Cerebellar cortex (tissue), 1 donor: Measurements from ENCODE around the gene ACSS3.
"Not testable (repeated sequence)": the region's sequence is repeated elsewhere in the genome, so short reads cannot be mapped to it uniquely, and the experiment has no call there.

Experiments
- DNase-seq: peaks from one replicate; pipeline ENCODE4 v3.0.0-alpha.2; 2015; ENCODE audit warnings: low spot score

The ACSS3 gene, protein sequence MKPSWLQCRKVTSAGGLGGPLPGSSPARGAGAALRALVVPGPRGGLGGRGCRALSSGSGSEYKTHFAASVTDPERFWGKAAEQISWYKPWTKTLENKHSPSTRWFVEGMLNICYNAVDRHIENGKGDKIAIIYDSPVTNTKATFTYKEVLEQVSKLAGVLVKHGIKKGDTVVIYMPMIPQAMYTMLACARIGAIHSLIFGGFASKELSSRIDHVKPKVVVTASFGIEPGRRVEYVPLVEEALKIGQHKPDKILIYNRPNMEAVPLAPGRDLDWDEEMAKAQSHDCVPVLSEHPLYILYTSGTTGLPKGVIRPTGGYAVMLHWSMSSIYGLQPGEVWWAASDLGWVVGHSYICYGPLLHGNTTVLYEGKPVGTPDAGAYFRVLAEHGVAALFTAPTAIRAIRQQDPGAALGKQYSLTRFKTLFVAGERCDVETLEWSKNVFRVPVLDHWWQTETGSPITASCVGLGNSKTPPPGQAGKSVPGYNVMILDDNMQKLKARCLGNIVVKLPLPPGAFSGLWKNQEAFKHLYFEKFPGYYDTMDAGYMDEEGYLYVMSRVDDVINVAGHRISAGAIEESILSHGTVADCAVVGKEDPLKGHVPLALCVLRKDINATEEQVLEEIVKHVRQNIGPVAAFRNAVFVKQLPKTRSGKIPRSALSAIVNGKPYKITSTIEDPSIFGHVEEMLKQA

DNA sequence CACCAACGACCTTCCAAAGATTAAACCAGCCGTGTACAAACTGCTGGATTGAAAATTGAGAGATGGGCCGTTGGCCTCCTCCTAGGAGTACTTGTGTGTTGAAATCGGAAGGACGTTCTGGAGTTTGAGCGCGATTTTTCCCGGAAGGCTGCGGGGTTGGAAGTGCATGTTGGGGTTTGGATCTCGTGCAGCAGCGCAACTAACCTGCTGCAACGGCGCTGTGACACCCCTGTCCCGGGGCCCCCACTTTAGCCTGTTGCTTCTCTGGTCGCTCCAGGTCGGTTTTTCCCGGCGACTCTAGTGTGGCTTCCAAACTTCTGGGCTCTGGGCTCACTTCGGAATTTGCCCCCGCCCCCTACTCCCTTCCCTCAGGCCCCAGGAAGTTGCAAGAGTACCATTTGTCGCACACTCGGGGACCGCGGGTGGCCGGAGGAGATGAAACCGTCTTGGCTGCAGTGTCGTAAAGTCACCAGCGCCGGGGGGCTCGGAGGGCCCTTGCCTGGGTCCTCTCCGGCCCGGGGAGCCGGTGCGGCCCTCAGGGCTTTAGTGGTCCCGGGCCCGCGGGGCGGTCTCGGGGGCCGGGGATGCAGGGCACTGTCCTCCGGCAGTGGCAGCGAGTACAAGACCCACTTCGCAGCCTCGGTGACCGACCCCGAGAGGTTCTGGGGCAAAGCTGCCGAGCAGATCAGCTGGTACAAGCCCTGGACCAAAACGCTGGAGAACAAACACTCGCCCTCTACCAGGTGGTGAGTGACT lies at the start of gene ACSS3:
ACSS3 (plus strand) TSS at position 394 of the 756 bp plus-strand sequence; CDS start at position 436, 42 bp downstream.
- no peak for DNase-seq

DNA sequence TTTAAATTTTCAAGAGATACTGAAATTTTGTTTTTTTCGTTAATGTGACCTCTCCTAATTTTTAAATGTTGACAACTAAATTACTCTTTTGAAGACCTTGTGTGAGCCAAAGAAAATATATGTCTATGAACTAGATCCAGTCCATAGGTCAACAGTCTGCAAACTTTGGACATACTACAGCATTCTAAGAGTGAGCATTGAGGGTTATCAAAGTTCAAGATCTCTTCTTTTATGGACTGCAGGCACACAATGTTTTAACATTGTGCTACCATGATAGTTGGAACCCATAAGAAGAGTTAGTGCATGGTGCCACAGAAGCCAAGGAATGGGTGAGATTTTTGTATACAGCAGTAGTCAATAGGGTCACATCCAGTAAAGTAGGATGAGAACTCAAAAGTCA lies 43.0 kb upstream of the ACSS3 start:
- no peak for DNase-seq

DNA sequence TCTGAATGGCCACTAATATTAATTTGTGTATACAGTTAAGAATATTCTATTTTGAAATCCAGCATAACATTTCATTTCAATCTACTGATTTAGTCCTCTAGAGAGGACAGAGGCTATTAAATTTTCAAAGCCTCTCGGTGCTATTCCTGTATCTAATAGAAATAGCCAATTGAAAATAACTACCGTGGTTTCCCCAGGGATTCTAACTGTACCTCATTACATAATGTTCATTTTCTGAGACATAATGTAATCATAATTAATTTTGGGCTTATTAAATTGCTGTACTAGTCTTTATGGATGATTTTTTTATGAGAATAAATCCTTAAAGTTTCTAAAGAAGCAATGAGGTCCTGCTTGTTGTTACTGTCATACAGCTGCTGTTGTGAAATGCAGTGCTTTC lies 38.6 kb upstream of the ACSS3 start:
- no peak for DNase-seq

DNA sequence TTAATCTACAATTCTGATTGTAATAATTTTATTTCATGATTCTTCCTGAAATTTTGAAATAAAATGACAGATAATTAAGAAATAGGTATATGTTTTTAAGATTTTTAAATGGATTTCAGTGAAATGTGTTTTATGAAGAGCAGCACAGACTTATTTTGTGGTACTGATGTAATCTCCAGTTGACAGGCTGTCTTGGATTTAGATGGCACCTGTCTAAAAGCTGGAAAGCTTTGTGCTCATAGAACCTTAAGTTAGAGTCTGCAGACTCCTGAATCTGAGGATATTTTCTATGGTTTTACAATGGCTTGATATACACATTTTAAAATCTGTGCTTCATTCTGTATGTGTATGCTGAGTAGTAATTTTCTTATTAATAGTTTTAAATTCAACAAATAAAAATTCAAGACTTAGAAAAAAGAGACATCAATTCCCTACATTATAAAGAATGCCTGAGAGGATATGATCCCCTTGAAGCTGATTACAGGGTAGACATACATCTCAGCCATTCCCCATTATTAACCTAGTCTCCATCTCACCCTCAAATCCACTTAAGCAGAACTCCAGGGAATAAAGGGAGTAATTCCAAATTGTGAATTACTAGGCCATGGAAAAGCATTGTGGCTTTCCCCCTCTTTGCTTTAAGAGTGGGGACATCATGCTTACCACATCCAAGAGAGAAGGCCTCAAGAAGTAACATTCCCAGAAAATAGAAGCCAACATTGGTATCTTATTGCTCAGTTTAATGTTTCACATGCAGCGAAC lies 33.7 kb upstream of the ACSS3 start:
- DNase-seq, result no peak

DNA sequence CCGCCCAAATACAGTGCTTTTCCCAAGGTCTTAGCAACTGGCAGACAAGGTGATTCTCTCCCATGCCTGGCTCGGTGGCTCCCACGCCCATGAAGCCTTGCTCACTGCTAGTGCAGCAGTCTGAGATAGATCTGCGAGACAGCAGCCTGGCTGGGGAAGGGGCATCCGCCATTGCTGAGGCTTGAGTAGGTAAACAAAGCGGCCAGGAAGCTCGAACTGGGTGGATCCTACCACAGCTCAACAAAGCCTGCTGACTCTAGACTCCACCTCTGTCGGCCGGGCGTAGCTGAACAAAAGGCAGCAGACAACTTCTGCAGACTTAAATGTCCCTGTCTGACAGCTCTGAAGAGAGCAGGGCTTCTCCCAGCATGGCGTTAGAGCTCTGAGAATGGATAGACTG lies 12.9 kb upstream of the ACSS3 start:
- DNase-seq, result not testable (repeated sequence)

DNA sequence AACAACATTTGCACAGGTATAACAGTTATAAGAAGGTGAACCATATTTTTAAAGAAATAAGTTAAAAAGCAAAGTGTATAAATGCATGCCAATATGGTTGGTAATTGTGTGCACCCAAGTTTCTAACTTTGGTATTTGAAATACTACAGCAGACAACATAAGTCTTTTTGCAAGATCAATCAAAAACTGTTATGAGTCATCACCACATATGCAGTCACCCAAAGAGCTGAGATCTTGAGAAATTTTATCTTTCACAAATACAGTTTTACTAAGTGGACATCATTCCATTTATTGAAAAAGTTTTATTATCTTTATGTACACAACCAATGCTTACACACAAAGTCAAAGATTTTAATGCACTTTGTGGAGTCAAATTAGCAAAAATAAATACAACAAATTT lies 7.0 kb upstream of the ACSS3 start:
- no peak for DNase-seq

DNA sequence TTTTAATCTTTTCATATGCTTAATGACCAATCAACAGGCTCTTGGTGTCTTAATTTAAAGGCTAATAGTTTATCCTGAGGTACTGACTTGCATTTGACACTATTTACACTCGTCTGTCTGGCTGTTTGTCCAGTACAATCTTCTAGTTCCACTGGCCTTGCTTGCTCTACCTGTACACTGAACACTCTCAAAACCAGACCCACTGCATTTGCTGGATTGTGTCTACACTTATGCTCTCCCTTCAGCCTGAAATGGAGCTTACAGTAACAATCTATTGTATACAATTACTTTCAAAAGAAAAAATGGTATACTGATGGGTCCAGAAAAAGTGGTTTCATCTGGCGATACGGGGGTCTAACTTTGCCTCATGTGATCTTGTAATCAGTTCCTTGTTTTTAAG lies 2.3 kb upstream of the ACSS3 start:
- no peak for DNase-seq

DNA sequence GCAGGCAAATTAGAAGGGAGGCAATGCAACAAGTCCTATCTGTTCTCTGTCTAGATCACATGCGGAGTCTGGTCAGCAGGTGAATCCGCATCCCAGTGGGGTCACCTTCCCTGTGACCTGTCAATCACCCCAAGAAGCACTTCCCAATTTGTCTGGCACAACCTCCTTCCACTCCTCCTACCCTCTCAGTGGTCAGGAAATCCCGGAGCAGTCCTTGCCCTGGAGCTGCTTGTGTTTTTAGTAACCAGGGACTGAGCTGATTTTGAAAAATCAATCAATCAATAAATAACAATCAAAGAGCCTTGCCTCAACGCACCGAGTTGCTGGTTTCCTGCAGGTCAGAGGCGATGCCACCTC lies 572 bp upstream of the ACSS3 start:
- no peak for DNase-seq

DNA sequence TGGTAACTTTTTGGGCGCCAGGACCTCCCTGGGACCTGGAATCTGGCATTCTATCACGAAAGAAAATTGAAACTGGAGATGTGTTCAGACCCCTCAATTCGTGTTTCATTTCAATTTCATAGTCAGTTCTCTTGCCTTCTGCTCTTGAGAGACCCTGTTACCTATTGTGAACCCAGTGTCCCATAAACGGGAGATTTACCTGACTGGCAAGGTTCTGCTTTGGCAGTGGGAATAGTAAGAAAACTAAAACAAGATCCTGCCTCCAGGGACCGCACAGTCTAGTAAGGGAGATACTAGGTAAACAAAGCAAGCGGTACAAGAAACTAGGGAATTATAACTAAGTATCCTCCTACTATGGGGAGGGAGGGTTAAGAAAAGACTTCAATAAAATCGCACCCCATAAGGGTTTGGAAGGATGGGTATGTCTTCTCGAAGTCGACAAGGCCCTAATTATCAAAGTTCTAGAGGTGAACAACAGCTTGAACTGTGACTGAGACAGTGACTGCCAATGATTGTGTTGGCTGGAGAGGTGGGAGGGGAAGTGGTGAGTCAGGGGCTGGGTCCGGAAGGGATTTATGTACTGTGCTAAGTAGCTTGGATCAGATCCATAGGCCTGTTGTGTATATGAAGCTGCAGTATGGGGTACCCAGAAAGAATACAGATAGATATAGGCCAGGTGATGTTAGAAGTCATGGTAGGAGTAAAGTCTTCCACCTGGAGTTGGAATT lies 754 bp downstream of the ACSS3 start:
- DNase-seq, result no peak

DNA sequence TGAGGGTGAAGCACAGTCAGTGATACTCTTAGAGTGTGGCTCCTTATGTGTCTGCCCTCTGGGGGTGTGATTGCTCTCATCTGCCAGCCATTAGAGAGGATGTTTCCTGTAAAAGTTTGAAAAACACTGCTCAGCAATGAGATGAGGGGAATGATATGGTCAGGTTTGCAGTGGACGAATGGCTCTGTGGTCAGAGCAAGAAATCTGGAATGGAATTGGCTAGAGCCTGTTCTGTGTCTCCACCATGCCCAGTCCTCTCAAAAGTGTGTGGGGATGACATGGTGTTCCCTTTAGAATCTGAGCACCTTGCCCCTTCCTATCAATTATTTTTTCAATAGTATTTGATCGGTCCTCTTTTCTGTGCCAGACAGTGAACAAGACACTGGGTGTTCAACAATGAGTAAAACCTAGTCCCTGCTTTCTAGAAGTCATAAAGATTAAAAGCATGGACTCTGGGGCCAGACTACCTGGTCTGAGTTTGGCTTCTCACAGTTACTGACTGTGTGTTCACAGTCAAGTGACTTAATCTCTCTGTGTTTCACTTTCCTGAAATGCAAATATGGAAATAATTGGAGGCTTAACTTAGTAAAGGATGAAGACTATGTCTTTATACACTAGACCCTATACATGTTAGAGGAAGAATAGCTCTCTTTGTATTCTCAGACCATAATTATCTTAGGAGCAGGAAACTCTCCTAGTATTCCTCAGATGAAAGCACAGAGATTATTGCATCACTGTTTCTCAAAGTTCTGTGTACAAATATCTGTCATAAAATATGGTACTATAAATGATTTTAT lies 1.6 kb downstream of the ACSS3 start:
- no peak for DNase-seq

DNA sequence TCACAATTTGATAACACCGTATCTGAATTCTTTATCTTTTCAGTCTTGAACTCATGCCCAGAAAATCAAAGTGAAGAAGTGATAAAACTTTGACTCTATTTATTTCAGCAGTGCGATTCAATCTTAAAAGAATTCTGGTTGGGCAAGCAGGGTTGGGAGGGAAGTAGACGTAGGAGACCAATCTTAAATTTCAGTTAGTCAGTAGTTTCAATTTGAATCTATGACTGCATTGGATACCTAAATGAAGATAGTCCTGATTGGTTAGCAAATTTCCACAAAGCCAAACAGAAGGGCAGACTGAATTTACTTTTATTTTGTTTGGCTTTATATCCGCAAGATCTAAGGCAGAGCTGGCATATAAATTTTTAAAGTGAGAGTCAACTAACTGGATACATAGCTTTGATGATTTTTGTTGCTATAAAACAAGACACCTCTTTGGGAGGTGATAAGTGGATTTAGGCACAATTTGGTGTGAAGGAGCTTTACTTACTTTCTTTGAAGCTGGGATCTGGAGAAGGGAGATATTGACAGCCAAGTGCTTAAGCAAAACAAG lies 2.6 kb downstream of the ACSS3 start:
- no peak for DNase-seq

DNA sequence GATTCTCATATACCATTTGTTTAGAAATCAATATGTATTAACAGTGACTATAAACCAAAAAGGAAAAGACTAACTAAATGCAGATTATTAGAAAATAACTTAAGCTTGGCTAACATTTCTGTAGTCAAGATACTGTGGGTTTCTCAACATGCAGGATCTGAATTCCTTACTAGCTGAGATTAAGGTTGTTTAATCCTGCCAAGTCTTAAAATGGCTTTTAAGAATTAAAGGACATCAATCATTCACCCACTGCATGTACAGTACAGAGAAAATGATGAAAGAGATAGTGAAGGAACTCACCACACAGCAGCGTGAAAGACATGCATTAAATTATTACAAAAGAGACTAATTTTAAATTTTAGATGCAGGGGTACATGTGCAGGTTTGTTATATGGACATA lies 3.8 kb downstream of the ACSS3 start:
- DNase-seq, result no peak

DNA sequence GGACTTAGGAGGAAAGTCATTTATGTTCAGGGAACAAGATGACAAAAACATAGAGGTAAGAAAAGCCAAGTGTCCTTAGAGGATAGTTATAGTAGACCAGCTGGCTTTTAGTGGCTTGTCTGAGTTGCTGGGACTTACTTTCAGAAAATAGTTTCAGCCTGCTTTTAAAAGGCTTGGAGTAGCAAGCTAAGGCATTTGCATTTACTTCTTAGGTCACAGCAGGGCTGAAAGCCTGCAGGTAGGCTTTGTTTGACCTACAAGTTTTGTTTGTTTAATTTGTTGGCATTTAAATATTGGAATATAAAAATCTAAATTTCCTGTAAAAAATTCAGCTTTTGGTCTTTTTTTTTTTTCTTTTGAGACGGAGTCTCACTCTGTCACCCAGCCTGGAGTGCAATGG lies 5.1 kb downstream of the ACSS3 start:
- no peak for DNase-seq

DNA sequence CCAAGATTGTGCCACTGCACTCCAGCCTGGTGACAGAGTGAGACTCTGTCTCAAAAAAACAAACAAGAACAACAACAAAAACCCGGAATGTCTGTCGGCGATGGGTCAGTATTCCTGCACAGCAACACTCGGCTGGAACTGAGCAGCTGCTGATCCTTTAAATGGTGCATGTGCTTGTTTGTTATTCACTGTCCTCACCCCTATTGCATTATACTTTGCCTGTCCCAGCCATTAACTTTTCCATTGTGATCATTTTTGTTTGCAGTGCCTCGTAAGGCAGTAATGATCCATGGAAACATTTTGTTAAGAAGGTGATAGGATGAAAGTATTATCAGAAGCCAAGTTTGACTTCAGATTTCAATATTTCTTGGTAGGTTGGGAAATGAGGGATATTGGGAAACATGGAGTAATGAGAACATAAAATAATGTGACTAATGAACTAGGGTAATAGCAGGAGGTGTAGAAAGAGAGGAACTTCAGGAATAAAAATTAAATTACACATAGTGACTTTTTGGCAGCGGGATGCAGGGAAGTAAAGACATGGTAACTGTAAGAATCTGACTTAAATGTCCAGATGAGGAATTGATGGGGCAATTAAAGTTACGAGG lies 6.1 kb downstream of the ACSS3 start:
- DNase-seq, result no peak

DNA sequence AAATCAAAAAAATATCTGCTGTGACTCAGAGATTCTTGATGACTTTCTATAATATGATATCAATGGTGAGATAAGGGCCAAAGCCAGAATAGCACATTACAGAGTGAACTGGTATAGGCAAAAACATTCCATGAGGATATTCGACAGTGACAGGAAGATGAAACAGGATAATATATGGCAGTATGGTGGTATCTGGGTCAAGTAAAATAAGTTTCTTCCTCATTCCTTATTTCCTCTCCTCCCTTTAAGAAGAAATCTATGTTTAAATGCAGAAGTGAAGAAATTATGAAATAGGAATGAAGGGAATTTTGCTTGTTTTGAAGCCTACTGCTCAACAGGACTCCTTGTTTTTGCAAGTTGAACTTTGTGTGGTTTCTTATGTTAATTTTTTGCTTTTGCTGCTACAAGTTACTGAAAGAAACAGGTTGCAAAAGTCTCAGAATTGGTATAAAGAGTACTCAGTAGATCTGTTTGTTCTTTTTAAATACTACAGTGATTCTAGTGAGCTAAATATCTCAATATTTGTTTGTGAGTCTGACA lies 7.0 kb downstream of the ACSS3 start:
- DNase-seq, result no peak

DNA sequence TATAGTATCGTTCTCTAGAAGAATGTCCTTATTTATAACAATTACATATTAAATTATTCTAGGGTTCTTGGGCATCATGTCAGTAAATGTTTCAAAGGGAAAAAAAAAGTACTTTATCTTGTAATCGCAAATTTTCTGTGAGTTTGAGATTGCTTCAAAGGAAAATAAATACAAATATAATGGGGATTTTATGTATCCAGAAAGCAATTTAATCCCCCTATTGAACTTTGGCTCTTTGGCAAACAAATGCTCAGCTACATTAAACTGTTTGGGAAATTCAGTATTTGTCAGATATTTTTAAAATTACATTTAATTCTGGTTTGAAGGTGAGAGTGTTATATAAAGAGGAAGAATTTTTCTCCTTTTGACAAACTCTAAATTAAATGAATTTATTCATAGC lies 8.0 kb downstream of the ACSS3 start:
- no peak for DNase-seq

DNA sequence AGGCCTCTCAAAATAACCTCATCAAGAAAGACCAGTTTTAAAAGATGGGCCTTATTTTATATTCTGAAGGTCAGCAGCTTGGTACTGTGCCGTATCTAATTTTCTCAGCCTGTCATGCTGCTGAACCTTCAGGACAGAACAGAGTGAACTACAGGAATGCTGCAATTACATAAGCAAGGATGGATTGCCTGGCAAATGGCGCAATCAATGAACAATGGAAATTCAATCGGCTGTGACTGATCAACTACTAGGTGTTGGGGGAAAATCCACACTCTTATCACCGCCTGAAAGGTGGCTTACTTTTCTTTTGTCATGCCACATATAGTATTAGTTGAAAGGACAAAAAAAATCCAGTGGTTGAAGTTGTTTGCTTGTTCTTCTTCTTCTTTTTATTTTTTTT lies 8.5 kb downstream of the ACSS3 start:
- no peak for DNase-seq

DNA sequence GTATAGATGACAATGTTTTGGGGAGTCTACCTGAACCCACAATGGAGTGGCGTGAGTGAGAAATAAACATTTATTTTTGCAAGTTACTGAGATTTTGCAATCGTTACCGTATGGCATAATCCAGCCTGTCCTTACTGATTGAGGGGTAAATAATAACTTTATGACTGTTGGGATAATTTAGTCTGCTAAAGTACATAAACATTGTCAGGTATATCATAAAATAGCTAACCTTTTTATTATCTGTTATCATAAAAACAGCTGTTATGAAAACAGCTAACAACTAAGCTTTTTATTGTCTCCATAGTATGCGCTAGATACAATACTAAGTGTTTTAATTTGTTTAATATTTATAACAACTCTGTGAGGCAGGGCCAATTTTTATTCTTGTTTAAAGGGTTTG lies 10.3 kb downstream of the ACSS3 start:
- DNase-seq, result no peak

DNA sequence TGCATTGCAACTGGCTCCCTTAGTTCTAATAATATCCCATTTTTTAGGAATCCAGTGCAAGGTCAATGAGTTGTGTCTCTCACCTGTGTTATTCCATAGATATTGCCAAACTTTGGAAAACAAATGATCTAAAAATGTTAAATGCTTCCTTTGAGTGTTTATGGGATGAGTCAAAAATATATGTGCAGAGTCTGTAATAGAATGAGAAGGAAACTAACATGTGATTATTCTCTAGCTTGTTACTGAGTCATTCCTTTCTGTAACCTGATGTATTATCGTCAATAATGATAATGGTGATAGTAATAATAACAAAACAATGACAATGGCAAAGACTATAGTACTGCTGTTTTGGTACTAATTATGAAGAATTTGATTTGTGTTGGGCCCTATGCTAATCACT lies 11.5 kb downstream of the ACSS3 start:
- DNase-seq, result no peak

DNA sequence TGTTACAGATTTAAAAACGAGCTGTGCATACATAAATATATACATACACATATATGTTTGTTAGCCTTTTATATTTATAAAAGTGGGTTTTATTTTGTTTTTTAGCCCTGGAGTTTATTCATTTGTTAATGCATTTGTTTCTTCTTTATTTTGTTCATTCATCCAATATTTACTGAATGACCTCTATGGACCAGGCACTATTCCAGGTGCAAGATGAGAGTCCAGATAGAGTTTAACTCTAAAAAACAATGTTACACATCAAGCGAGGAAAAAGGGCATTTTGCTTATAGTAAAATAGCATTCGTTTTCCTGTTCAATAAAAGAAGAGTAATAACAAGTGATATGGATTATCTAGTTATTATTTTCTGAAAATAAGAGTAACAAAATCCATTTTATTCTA lies 14.2 kb downstream of the ACSS3 start:
- no peak for DNase-seq
